Measurements from ENCODE around the gene CNGB1.

DNA sequence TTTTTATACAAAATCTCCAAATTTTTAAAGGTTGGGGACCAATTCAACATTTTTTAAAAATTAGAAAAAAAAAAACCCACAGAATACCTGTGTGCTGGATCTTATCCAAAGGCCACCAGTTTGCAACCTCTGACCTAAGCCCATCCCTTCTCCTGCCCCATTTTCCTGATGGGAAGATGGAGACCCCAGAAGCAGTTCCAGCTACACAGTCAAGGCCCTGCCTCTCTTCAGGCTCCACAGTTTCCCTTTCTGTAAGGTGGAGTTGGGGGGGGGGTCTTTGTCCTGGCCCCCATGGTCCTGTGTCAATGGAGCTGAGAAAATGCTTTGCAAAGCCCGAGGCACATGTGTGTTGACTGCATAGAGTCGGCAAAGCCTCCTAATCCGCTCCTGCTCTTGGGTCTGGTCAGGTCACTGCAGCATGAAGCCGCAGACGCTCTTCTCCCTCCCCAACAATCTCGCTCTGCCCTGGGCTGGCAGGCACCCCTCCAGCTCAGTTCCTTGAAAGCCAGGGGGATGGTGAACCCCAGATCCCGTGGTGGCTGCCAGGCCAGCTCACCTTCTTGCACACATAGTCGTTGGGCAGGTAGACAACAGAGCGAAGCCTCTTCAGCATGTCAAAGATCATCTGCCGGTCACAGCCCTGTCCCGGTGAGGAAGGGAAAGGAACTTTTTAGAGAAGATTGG, 70.0 kb downstream of the CNGB1 start:
- TF ChIP-seq, protein P1, sequence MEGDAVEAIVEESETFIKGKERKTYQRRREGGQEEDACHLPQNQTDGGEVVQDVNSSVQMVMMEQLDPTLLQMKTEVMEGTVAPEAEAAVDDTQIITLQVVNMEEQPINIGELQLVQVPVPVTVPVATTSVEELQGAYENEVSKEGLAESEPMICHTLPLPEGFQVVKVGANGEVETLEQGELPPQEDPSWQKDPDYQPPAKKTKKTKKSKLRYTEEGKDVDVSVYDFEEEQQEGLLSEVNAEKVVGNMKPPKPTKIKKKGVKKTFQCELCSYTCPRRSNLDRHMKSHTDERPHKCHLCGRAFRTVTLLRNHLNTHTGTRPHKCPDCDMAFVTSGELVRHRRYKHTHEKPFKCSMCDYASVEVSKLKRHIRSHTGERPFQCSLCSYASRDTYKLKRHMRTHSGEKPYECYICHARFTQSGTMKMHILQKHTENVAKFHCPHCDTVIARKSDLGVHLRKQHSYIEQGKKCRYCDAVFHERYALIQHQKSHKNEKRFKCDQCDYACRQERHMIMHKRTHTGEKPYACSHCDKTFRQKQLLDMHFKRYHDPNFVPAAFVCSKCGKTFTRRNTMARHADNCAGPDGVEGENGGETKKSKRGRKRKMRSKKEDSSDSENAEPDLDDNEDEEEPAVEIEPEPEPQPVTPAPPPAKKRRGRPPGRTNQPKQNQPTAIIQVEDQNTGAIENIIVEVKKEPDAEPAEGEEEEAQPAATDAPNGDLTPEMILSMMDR (conservative IDR thresholded peaks at IDR 0.05; ENCODE audit: low read depth, low read length), result no peak
- no peak for TF ChIP-seq EZH2phosphoT487 (IDR thresholded peaks at IDR 0.05; ENCODE audit: borderline replicate concordance, low read length)

Data from PC-3 (cell line).